ENCODE measurements around the gene ANKH. TPM values are rescaled to one million over a fixed set of nuclear protein-coding genes. Genes with fewer than 3 reads are reported as not detected.

Gene ANKH
- total RNA-seq, 2 donors from 2014 or later: 37.2 to 95.4 TPM

GRCh38 chr5:14727428-14727865 is 144.1 kb downstream of the ANKH start:
- Mint-ChIP-seq H3K36me3 (no peaks in the 10 kb centered on the region), H3K9me3 (no peaks in the 10 kb centered on the region), H3K27ac (no peak overlapping the region), H3K4me1 (ENCODE audit: low read depth in 2 of 2) (peaks cover 0 to 9% of the 10 kb centered on the region in 2 donors), H3K27me3 (no peaks in the 10 kb centered on the region), H3K4me3 (no peak overlapping the region)
- DNase-seq (ENCODE audit: low spot score): peak; percentile 68
- peak; percentile 59 to 63 for ATAC-seq

- Mint-ChIP-seq H3K9me3 (no peaks in the 10 kb centered on the region), H3K36me3 (no peaks in the 10 kb centered on the region), H3K4me3 (no peak overlapping the region), H3K27ac (peak overlapping the region in 1 of 2 donors; percentile 56), H3K27me3 (no peaks in the 10 kb centered on the region), H3K4me1 (ENCODE audit: low read depth in 2 of 2) (peaks cover 0 to 9% of the 10 kb centered on the region in 2 donors)
- ATAC-seq (no peak), DNase-seq (ENCODE audit: low spot score) (no peak)
Measured at GRCh38 chr5:14726066-14726838, 145.3 kb downstream of the ANKH start.

- no peak overlapping the region for H3K4me3 Mint-ChIP-seq
- peaks cover 0 to 12% of the 10 kb centered on the region in 2 donors for H3K4me1 Mint-ChIP-seq (ENCODE audit: low read depth in 2 of 2)
- no peak for ATAC-seq
- DNase-seq (ENCODE audit: low spot score): no peak
- H3K27ac Mint-ChIP-seq: no peak overlapping the region
- H3K36me3 Mint-ChIP-seq: no peaks in the 10 kb centered on the region
- H3K27me3 Mint-ChIP-seq: no peaks in the 10 kb centered on the region
- no peaks in the 10 kb centered on the region for H3K9me3 Mint-ChIP-seq
Measured at GRCh38 chr5:14724633-14725032, 146.9 kb downstream of the ANKH start.

- Mint-ChIP-seq H3K27ac (no peak overlapping the region), H3K36me3 (no peaks in the 10 kb centered on the region)
- ATAC-seq: peak in 1 of 2 donors; percentile 72
Measured at GRCh38 chr5:14723701-14724132, 147.9 kb downstream of the ANKH start.

GRCh38 chr5:14722923-14723322 is 148.7 kb downstream of the ANKH start:
- Mint-ChIP-seq H3K27ac (no peak overlapping the region), H3K9me3 (no peaks in the 10 kb centered on the region), H3K27me3 (no peaks in the 10 kb centered on the region), H3K36me3 (no peaks in the 10 kb centered on the region), H3K4me1 (ENCODE audit: low read depth in 2 of 2) (peaks cover 0 to 19% of the 10 kb centered on the region in 2 donors), H3K4me3 (no peak overlapping the region)
- DNase-seq (ENCODE audit: low spot score) (no peak), ATAC-seq (no peak)

More at GRCh38 chr5:14723701-14724132, 147.9 kb downstream of the ANKH start:
- DNase-seq (ENCODE audit: low spot score): no peak
- no peak overlapping the region for H3K4me3 Mint-ChIP-seq
- H3K9me3 Mint-ChIP-seq: no peaks in the 10 kb centered on the region
- no peaks in the 10 kb centered on the region for H3K27me3 Mint-ChIP-seq
- H3K4me1 Mint-ChIP-seq (ENCODE audit: low read depth in 2 of 2): peaks cover 0 to 14% of the 10 kb centered on the region in 2 donors

- no peaks in the 10 kb centered on the region for H3K27me3 Mint-ChIP-seq
- H3K27ac Mint-ChIP-seq: no peak overlapping the region
- DNase-seq (ENCODE audit: low spot score) (no peak), ATAC-seq (no peak)
- peaks cover 0 to 21% of the 10 kb centered on the region in 2 donors for H3K4me1 Mint-ChIP-seq (ENCODE audit: low read depth in 2 of 2)
- no peak overlapping the region for H3K4me3 Mint-ChIP-seq
- H3K36me3 Mint-ChIP-seq: no peaks in the 10 kb centered on the region
- H3K9me3 Mint-ChIP-seq: no peaks in the 10 kb centered on the region
Measured at GRCh38 chr5:14721990-14722656, 149.5 kb downstream of the ANKH start.

- Mint-ChIP-seq H3K4me1 (ENCODE audit: low read depth in 2 of 2) (peaks cover 0 to 15% of the 10 kb centered on the region in 2 donors), H3K36me3 (no peaks in the 10 kb centered on the region), H3K4me3 (no peak overlapping the region), H3K27me3 (no peaks in the 10 kb centered on the region), H3K9me3 (no peaks in the 10 kb centered on the region), H3K27ac (no peak overlapping the region)
- ATAC-seq (no peak), DNase-seq (ENCODE audit: low spot score) (no peak)
Measured at GRCh38 chr5:14720236-14720923, 151.2 kb downstream of the ANKH start.

GRCh38 chr5:14718778-14719177 is 152.8 kb downstream of the ANKH start:
- Mint-ChIP-seq H3K27ac (peak overlapping the region in 1 of 2 donors; percentile 51), H3K9me3 (no peaks in the 10 kb centered on the region), H3K27me3 (no peaks in the 10 kb centered on the region), H3K4me3 (no peak overlapping the region), H3K36me3 (no peaks in the 10 kb centered on the region), H3K4me1 (ENCODE audit: low read depth in 2 of 2) (peaks cover 0 to 19% of the 10 kb centered on the region in 2 donors)
- ATAC-seq (no peak), DNase-seq (ENCODE audit: low spot score) (no peak)

GRCh38 chr5:14716755-14717752 is 154.5 kb downstream of the ANKH start:
- Mint-ChIP-seq H3K27me3 (no peaks in the 10 kb centered on the region), H3K4me3 (no peak overlapping the region), H3K9me3 (no peaks in the 10 kb centered on the region), H3K36me3 (peaks cover 7% of the 10 kb centered on the region), H3K4me1 (ENCODE audit: low read depth in 2 of 2) (peaks cover 8 to 26% of the 10 kb centered on the region in 2 donors), H3K27ac (peak overlapping the region in 1 of 2 donors; percentile 64)
- ATAC-seq (no peak), DNase-seq (ENCODE audit: low spot score) (no peak)

- H3K4me3 Mint-ChIP-seq: no peak overlapping the region
- peaks cover 16 to 33% of the 10 kb centered on the region in 2 donors for H3K4me1 Mint-ChIP-seq (ENCODE audit: low read depth in 2 of 2)
- no peaks in the 10 kb centered on the region for H3K9me3 Mint-ChIP-seq
- ATAC-seq: no peak
- DNase-seq (ENCODE audit: low spot score): no peak
- no peaks in the 10 kb centered on the region for H3K27me3 Mint-ChIP-seq
- no peak overlapping the region for H3K27ac Mint-ChIP-seq
- peaks cover 15% of the 10 kb centered on the region for H3K36me3 Mint-ChIP-seq
Measured at GRCh38 chr5:14715481-14715880, 156.1 kb downstream of the ANKH start.

- DNase-seq (ENCODE audit: low spot score) (no peak), ATAC-seq (no peak)
- Mint-ChIP-seq H3K27me3 (no peaks in the 10 kb centered on the region), H3K9me3 (no peaks in the 10 kb centered on the region), H3K36me3 (peaks cover 22% of the 10 kb centered on the region), H3K4me1 (ENCODE audit: low read depth in 2 of 2) (peaks cover 16 to 29% of the 10 kb centered on the region in 2 donors), H3K27ac (no peak overlapping the region), H3K4me3 (no peak overlapping the region)
Measured at GRCh38 chr5:14714706-14715105, 156.9 kb downstream of the ANKH start.

- Mint-ChIP-seq H3K27me3 (no peaks in the 10 kb centered on the region), H3K27ac (peak overlapping the region in 1 of 2 donors; percentile 62), H3K36me3 (peaks cover 28% of the 10 kb centered on the region), H3K4me1 (ENCODE audit: low read depth in 2 of 2) (peaks cover 16 to 32% of the 10 kb centered on the region in 2 donors), H3K4me3 (no peak overlapping the region), H3K9me3 (no peaks in the 10 kb centered on the region)
- DNase-seq (ENCODE audit: low spot score): no peak
- no peak for ATAC-seq
Measured at GRCh38 chr5:14713476-14714390, 157.8 kb downstream of the ANKH start.

Measured in natural killer cell treated with Interleukin-12 subunit alpha and Interleukin-12 subunit beta and Interleukin-15 and Interleukin-18, amount 100 ng/mL, for 72 hours (primary cell).